Measurements from ENCODE around the gene TXNRD2. TPM values are rescaled to one million over a fixed set of nuclear protein-coding genes. Genes with fewer than 3 reads are reported as not detected.

TXNRD2 gene
- total RNA-seq, 1 donor from 2014 or later: 22.9 TPM

- Mint-ChIP-seq H3K4me3 (no peak overlapping the region), H3K9me3 (no peaks in the 10 kb centered on the region), H3K36me3 (peaks cover 19% of the 10 kb centered on the region), H3K27ac (no peak overlapping the region), H3K4me1 (no peaks in the 10 kb centered on the region), H3K27me3 (ENCODE audit: low read depth) (no peaks in the 10 kb centered on the region)
- no peak for TF ChIP-seq CTCF (IDR thresholded peaks at IDR 0.05; ENCODE audit: unreplicated experiment)
- DNase-seq (ENCODE audit: low spot score in 2 of 2, unreplicated experiment in 2 of 2): no peak
These were observed 21.8 kb downstream of the TXNRD2 start for GRCh38 chr22:19919701-19920363.

DNA sequence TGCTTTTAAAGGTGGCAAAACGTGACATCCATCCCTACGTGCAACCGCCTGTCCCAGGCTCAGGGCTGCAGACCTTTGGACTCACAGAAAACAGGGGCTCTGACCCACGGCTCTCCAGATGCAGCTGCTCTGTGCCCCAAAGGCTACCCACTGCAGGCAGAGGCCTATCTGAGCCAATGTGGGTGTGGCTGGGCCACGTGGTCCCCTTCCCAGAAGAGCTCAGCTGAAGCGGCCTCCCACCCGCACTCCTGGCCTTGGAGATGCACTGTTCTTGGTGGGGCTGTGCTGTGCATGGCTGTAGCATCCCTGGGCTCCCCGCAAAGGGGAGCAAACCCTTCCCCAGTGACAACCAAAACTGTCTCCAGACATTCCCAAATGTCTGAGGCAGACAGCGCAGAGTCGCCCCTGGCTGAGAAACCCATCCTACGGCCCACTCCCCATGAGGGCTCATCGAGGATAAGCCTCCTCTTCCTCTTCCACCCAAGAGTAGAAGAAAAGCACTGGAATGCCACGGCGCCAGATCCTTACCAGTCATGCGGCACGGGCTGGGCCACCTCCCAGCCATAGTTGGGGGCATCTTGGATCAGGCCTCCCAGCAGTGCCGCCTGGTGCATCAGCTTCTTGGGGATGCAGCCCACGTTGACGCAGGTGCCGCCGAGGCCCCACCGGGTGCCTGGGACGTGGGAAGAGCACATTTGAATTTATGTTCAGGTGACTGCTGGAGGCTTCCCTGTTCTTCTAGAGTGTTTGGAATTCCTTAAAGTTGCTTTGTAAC lies 23.1 kb downstream of the TXNRD2 start:
- Mint-ChIP-seq H3K27me3 (ENCODE audit: low read depth) (no peaks in the 10 kb centered on the region), H3K9me3 (peaks cover 10% of the 10 kb centered on the region), H3K4me3 (no peak overlapping the region), H3K36me3 (peaks cover 25% of the 10 kb centered on the region), H3K4me1 (no peaks in the 10 kb centered on the region), H3K27ac (no peak overlapping the region)
- no peak for DNase-seq (ENCODE audit: low spot score in 2 of 2, unreplicated experiment in 2 of 2)
- TF ChIP-seq CTCF (IDR thresholded peaks at IDR 0.05; ENCODE audit: unreplicated experiment): no peak

DNA sequence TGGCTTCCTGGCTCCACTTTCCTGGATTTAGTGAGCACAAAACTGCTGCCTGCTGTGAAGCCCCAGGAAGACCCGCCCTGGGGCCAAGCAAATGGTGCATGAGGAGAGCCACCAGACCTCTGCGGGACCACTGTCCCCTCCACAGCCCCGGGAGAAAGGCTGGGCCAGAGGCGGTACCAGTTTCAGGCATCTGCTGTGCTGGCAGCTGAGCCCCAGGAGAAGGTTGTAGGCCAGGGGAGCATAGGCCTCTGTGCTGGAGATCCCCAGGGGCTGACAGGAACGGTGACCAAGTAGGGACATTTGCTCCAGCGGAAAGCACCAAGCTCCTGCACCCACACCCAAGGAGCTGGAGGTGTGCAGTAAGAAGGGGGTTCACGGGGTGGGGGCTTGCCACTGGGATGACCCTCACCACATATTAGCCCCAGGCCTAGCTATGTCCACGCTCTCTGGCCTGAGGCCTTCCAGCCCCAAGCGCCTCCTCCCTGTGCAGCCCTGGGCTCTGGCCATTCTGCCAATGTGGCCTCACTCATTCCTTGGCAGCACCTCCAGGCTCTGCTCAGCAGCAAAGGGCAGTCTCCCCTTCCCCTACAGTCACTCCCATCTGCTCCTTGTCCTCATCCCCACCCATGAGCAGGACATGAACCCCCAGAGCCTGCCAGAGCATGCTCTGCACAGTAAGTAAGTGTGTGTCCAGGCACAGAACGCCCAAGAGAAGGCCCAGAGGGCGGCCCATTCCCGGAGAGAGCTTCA lies 24.1 kb downstream of the TXNRD2 start:
- Mint-ChIP-seq H3K4me1 (no peaks in the 10 kb centered on the region), H3K27ac (no peak overlapping the region), H3K4me3 (no peak overlapping the region), H3K27me3 (ENCODE audit: low read depth) (no peaks in the 10 kb centered on the region), H3K9me3 (peaks cover 11% of the 10 kb centered on the region), H3K36me3 (peaks cover 30% of the 10 kb centered on the region)
- TF ChIP-seq CTCF (IDR thresholded peaks at IDR 0.05; ENCODE audit: unreplicated experiment): no peak
- DNase-seq (ENCODE audit: low spot score in 2 of 2, unreplicated experiment in 2 of 2): no peak

DNA sequence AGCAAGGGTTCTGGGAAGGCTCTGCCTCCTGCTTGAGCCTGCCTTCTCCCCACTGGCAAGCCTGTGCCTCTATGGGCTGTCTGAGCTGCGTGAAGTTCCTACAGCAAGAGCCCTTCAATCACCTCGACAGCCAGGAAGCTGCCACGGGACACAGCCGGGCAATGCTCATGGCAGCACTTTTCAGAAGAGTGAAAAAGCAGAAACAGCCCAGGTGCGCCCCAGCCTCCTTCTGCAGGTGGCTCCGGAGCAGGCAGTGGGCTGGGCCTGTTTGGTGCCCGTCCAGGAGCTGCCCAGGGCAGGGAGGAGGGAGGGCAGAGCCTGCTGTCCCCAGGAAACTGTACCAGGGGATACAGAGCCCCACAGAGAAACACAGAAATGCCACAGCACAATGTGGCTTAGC lies 24.7 kb downstream of the TXNRD2 start:
- Mint-ChIP-seq H3K27ac (no peak overlapping the region), H3K4me1 (no peaks in the 10 kb centered on the region), H3K9me3 (peaks cover 11% of the 10 kb centered on the region), H3K36me3 (peaks cover 32% of the 10 kb centered on the region), H3K4me3 (no peak overlapping the region), H3K27me3 (ENCODE audit: low read depth) (no peaks in the 10 kb centered on the region)
- TF ChIP-seq CTCF (IDR thresholded peaks at IDR 0.05; ENCODE audit: unreplicated experiment): no peak
- DNase-seq (ENCODE audit: low spot score in 2 of 2, unreplicated experiment in 2 of 2): no peak

DNA sequence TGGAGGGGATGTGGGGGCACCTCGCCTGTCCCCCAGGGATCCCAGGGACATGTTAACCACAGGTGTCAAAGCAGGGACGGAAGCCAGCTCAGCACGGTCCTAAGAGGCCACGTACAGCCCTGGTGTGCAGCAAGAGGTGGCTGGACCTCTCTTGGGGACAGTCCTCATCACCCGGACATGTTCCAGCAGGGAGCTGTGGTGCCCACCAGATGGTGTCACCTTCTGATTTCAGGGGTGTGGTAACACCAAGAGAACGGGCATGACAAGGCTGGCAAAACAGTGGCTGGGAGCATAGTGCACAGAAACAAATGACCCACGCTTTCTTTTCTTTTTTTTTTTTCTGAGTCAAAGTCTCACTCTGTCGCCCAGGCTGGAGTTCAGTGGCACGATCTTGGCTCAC lies 25.6 kb downstream of the TXNRD2 start:
- no peak for DNase-seq (ENCODE audit: low spot score in 2 of 2, unreplicated experiment in 2 of 2)
- Mint-ChIP-seq H3K27ac (no peak overlapping the region), H3K4me1 (no peaks in the 10 kb centered on the region), H3K27me3 (ENCODE audit: low read depth) (no peaks in the 10 kb centered on the region), H3K4me3 (no peak overlapping the region), H3K36me3 (peaks cover 36% of the 10 kb centered on the region), H3K9me3 (peaks cover 11% of the 10 kb centered on the region)
- no peak for TF ChIP-seq CTCF (IDR thresholded peaks at IDR 0.05; ENCODE audit: unreplicated experiment)
